Stimulated activated CD4-positive, alpha-beta T cell treated with anti-CD3 and anti-CD28 coated beads, Interleukin-2, amount 100 ng/mL, for 24 hours (primary cell): ENCODE measurements around the gene INPP4B.

Source experiments
- DNase-seq, 2 donors: peaks; one replicate each; pipeline ENCODE4 v3.0.0-alpha.2; 2020

INPP4B gene

DNA sequence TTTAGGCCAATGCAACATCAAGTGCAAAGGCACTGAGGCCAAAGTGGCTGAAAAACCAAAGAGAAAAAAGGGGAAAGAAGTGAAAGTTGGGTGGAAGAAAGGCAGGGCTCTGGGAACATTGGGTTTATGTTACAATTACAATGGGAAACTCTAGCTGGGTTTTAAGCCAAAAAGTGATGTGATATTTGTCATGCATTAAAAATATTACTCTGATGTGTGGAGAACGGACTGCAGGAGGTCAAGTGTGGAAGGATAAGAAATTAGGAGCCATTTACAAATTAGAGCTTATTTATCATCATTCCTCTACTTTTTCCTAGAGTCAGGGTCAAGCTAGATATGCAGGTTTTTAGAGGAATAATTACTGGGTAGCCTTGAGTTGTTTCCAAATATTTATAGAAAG is 516.8 kb downstream of the INPP4B start:
- DNase-seq, result no peak

DNA sequence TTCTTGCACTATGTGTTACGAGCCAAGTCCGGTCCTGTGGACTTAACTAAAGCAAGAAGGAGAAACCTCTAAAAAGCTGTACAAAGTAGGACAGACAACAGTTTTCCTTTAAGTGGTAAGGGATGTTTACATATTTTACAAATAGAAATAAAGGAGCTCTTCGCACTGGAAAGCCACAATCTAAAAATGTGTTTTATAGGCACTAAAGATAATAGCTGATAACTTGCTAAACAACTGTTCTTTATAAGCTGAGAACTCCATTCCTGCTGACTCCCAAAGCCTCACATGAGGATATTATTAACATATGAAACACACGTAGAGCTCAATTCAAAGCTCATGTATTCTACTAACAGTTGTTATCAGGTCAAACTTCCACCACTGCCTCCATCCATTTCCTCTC is 519.9 kb downstream of the INPP4B start:
- no peak for DNase-seq

DNA sequence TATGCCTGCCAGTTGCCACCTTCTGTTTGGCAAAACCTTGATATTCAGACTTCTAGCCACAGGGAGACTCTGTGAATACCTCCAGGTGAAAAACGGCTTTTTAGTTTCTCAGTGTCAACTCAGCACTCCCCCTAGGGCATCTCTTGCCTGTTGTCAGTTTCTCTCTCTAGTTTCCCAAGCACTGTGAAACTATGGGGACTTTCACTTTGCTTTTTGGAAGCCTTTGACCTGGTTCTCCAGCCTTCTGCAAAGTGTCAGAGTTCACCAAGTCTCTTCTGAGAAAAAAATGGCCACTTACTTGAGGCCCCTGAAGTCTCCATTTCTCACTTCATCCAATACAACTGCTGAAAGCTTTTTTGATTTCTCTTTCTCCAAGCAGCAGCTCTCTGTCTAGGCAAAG is 521.5 kb downstream of the INPP4B start:
- no peak for DNase-seq

DNA sequence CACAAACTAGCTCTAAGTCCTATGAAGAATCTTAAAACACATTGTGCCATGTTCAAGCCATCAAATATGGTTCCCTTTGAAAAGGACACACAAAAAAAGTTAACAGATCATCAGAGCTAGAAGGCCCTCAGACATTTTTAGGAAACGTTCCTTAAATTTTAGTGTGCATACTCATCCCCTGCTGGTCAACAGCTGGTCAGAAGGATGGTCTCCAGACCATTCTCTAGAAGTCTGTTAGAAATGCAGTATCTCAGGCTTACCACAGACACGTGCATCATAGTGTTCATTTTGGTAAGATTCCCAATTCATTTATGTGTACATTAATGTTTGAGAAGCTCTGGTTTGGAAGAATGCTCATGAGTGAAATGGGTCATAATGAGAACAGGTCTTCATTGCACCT is 523.1 kb downstream of the INPP4B start:
- no peak for DNase-seq

DNA sequence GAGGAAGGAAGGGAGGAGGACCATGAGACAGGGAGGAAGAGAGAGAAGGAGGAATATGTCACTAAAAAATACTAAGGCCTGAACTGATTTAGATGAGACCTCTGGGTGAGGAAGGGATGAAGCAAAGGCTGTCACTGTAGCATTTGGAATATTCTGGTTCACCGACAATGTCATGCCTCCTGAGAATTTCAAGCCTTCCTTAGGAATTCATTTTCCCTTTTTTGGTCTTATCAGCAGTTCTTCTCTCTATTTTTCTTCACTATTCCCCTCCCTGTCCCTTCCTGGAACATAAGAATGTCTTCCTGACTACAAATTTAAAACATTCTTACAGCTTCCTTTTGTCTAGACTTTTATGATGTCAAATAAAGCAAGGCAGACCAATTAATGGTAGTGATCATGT is 527.8 kb downstream of the INPP4B start:
- DNase-seq, result no peak

DNA sequence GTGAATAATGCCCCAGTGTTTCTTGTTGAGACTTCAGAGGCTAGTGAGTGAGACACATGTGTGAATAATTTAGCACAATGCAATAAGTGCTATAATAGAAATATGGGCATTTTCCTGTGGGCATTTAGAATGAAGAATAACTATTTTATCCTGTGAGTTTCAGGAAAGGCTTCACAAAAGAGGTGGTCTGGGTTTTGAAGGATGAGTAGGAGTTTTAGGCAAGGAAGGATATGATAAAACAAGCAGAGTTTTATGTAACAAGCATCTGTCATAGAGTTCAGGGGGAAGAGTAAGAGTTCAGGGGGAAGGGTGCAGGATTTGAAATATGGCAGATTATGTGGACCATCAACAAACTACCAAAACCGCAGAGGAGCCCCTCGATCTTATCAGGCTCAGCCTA is 529.2 kb downstream of the INPP4B start:
- no peak for DNase-seq

DNA sequence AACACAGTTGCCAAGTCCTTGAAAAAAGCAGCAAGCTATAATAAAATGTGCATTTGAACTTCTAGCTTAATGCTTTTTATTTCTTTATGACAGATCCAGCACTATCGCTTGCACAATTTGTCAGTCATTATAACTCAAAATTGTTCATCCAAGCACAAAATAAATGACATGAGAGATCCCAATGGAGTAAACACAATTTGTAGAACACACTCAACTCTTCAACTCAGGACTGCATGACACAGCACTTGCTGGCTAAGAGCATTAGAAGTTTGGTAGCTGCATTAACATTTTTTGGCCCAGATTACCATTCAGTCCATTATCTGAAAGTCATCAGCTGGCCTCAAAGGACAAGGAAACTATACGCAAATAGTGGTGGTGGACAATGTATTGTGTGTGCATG is 530.1 kb downstream of the INPP4B start:
- DNase-seq, result no peak

DNA sequence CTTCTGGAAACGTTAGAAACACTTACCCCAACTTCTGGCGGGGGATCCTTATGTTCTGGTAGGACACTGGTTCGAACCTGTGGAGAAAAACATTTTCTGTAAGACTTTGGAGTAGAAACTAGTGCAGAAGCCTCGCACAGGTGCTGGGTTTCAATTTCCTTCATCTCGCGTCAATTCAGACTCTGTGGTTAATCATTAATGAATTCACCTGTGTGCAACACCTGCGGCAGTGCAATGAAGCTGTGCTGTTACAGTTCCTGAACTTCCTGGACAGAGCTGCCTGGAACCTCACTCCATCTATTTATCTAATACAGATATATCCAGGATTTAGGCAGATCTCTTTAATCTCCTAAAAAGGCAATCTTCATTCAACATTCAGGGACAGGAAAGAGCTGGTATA is 531.4 kb downstream of the INPP4B start:
- DNase-seq, result no peak

DNA sequence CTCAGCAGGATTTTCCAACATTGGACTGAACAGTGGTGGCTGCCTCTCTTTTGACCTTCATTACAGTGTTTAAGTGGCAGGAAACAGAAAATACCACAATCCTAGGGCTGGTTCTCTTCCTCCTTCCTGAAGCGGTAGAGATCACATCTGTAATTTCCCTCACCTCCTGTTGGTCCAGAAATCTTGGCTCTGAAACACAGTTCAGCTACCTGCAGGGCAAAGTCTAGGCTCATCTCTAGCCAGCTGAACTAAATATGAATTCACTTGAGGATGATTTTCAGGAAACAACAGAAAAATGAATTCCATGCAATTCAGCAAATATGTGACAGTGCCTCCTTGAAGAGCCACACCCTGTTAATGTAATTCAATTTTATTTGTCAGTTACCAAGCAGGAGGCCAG is 531.9 kb downstream of the INPP4B start:
- DNase-seq, result no peak

DNA sequence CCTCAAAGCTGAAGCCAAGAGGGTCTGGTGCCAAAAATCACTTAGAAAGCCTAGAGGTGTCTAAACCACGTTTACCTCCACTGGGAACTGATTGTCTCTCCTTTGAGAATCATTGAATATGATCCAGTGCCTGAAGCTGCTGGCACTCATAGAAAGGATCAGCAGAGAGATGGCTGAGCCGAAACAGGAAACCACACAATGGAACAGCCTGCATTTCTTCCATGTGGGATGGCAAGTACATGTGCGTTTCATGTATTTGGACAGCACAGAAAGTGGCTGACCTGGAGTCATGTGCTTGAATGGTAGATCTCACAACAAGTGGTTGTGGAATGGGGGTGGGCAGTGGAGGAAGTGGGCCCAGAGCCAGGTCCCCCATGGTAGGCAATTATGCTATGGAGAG is 533.7 kb downstream of the INPP4B start:
- DNase-seq, result no peak

DNA sequence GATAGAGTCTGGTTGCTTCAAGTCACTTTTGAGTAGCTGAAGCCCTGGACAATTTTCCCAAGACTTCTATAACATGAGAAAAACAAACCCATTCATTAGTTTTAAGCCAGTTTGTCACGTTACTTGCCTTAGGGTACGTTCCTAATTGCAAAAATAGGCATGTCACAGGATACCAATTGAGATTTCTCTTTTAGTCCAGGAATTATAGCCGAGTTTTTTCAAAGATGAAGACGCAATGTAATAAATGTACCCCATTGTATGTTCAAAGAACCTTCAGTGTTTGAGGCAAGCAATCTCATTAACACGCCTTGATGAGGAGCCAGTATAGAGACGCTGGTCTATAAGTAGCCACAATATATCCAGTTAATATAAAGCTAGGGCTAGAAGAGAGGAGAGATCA is 534.2 kb downstream of the INPP4B start:
- DNase-seq, result no peak

DNA sequence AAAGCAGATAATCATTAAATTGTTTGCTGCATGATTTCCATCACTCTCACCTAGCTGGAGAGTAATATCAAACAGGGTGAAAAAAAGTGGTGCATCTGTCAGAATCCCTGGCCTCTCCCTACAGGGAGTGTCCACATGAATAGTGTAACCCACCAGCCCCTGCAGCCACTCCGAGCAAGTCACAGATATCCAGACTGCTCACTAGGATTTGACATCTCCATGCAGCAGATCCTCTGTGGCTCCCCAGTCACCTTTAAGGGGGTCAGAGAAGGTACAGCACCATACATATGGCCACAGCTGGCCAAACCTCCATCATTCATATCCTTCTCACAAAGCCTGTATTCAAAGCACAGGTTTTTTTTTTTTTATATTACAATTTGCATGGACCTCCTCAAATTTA is 536.3 kb downstream of the INPP4B start:
- DNase-seq, result no peak

DNA sequence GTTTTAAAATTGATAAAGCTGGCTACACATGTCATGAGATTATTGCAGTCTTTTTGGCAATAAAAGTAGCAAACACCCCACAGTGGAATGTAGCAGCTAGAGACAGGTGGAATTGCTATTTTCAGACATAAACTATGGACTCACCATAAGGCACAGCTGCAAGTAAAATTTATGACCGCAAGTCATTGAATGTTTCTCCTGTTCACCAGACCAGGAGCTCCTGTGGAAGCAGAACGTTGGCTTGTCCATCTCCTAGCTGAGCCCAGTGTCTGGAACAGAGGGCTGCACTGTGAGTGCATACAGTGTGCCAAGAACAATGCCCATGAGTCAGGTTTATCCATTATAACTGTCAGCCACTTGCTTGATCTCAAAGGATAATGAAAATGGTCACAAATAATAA is 538.2 kb downstream of the INPP4B start:
- no peak for DNase-seq

DNA sequence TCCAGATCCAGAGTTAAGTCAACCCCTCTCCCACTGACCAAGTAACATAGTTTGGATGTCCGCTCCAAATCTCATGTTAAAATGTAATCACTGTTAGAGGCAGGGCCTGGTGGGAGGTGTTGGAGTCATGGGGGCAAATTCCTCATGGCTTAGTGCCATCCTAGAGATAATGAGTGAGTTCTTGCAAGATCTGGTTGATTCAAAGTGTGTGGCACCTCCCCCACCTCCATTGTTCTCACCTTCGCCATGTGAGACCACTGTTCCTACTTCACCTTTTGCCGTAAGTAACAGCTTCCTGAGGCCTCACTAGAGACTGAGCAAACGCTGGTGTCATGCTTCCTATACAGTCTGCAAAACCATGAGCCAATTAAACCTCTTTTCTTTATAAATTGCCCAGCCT is 548.8 kb downstream of the INPP4B start:
- no peak for DNase-seq

DNA sequence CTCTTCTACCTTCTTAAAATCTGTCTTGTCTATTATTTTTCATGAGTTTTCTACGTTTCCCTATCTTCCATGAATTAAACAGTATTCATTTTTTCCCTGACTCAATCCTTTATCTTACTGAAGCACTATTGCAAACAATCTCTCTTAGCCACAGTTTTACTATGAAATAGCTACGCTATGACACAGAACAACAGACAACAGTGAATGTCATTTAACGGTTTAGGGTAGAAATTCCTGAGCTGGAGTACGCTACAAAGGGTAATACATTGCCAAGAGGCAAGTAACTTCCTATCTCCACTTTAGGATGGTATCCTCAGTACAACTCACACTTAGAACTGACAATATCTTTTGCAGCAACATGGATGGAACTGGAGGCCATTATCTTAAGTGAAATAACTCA is 552.6 kb downstream of the INPP4B start:
- DNase-seq, result no peak

DNA sequence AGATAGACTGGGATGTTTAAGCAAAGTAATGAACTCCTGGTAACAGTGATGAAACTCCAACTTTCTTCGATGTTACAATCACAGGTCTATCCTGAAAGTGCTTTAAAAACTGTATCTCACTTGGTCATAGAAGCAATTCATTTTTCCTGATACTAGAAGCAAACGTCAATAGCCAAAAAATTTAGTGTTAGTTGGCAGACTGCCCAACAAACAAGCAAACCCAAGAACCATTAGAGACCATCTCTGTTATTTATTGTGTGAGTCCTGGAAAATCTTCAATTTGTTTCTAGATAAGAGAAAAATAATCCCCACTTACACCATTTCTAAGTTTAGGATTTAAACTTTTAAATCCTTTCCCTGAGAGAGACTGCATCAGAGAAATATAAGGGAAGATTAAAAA is 553.9 kb downstream of the INPP4B start:
- DNase-seq, result no peak

DNA sequence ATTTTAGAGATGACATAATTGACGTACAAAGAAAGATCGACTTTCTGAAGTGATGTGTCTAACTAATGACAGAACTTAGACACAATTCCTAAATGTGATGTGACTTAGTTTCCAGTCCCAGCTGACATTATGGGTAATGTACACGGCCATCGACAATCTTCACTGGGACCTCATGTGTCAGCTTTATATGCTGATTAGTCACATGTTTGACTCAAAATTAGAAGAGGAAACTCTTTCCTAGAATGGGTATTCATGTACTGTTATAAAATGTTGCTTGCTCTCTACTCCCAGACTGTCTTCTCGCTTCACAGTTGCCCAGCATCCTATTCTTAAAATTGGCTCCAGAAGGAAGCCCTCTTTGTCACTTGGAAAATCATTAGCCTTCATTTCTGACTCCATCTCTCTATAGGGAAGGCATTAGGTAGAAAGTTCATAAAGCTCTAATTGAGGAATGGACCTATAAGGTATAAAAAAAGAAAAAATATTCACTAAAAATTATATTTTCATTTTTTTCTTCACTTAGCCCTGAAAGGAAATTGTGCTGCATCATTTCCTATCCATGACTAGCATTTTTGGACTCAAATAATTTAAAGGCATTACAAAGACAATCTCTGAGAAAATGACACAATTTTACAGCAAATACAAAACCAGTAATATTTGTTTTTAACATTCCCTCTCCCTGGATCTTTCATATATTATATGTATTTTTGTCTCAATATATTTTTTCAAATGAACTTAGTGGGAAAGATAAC is 554.6 kb downstream of the INPP4B start:
- no peak for DNase-seq

DNA sequence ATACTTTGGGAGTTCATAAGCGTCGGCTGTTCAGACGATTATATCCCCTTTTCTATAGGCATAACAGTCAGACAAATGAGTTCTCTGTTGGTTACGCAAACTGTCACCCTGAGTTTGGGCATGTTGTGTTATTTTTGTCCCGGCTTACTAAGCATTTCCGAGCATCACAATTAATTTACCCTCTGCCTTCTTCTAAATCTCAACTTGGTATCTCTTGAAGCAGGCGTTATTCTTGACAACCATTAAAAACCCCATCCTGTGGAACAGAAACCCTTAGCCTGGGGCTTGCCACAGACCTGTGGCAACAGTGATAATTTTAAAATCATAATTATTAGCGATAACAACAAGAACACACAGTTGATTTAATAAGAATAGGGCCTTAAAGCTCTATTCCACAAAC is 558.7 kb downstream of the INPP4B start:
- no peak for DNase-seq

DNA sequence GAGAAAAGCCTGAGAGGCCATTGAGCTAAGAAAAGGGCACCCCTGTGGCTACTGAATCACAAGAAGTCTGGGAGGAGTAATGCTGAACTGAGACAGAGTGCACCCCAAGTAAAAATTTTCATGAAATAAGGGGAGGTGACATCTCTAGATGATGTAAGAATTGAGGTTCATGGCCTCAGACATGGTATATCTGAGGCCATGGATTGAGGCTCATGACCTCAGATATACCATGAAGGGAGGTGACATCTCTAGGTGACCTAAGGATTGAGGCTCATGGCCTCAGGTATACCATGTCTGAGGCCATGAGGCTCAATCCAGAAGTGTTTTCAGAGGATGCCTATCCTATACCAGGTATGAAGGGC is 560.9 kb downstream of the INPP4B start:
- no peak for DNase-seq

DNA sequence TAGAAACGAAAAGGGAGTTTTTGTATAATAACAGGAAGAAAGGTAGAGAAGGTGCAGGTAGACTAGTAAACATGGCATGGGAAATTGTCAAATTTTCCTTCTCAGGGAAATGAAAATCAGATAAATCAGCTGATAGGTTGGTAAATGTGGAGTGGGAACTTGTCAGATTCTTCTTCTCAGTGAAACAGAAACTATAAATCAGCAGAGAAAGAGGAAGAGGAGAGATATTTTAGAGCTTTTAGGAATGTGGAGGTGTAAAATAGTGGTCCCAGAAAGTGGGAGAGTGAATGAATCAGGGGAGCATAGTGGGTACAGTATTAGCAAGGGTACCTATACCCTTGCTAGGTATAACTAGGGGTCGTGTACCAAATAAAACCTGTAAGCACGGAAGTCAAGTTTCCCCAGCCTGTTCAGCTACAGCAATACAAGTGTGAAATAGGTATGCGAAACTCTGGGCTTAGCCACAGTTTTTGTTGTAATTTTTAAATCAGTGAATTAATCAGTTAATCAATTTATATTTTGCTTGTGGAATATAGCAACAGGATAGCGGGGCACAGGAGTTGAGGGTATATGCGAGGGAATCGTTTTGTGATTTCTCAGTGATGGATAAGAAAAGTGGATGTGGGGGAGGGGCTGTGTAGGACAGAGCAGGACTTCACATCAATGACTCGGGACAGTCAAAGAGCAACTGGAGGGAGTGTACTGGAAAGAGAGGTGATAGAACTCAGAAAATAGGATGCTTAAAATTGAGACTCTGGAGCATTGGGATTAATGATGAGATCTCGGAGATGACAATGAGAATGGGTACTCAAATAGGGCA is 561.5 kb downstream of the INPP4B start:
- DNase-seq, result no peak

DNA sequence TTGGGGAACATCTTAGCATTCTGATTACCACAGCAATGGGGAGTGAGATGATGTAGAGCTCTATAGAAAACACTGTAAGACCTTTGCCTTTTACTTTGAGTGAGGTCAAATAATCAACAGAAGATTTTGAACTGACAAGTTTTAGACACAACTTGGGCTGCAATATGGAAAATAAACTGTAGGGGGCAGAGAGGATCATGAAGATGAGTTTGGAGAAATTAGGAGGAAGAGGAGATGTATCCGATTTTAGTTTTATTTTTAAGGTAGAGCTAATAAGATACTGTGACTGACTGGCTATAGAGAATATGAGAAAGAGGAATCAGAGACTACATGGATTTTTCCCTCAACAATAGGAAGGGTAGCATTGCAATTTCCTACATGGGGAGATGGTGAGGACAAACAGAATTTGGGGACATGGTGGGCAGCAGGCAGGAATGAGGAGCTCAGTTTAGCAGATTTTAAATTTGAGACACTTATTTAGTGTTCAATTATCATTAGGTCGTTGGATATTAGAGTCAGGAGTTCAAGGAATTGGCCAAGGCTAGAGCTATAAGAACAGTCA is 563.1 kb downstream of the INPP4B start:
- DNase-seq, result no peak

DNA sequence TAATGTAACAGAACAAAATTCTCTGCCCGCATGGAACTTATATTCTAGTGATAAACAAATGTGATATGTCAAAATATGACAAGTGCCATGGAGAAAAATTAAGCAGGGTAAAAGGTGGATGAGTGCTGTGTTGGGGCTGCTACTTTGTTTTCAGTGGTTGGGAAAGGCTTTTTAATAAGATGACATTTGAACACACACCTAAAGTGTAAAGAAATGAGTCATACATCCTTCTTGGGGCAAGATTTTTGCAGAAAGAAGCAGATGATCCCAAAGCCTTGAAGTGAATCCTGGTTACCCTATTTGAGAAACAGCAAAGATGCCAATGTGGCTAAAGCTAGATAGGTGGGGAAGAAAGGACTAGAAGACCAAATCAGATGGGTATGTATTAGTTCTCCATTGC is 564.1 kb downstream of the INPP4B start:
- DNase-seq, result no peak

DNA sequence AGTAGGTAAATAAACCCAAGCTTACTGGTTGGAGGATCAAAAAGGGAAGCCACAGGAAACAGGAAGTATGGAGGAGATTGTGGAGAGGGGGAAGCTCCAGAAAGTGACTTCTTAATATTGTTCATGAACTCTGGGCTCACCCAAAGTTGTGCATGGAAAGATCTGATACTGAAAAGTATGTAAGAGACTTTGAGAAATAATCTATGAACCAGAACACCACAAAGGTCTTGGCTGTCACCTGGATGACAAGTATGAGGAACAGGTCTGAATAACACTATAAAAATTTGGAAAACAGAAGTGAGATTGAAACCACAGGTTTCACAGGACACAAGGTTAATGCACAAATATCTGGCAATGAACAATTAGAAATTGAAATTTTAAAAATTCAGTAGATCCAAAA is 567.4 kb downstream of the INPP4B start:
- no peak for DNase-seq

DNA sequence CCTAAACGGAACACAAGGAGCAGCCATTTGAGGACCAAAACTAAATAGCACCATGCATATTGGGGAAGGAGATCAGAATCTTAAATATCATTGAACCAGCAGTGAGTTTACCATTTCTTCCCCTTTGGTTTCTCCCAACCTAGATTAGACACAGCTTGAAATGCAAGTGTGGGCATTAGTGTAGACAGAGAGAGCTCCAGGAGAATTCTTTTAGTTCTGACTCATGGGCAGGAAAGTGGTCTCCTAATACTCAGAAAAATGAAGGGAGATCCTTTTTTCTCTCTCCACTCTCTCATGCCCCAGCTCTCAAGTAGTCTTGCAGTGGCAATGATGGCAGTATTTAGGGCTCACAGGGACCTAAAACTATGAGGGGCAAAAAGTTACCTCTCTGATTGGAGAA is 567.9 kb downstream of the INPP4B start:
- DNase-seq, result no peak

DNA sequence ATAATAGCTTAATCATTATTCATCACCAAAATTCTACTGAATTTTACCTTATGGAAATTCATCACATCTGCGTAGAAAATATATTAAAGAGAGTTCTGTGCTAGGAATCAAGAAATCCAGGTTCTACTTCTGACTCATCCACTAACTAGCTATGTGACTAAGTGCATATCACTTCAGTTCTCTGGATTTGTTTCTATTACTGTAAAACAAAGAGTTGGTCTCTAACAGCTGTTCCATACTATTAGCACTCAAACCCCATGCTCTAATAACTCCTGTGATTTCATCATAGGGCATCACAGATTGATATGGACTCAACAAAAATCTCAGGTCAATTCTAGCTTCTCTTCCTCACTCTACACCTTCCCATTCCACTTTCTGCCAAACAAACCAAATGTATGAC is 572.0 kb downstream of the INPP4B start:
- DNase-seq, result no peak
